Neutrophil (primary cell): ENCODE results near the gene CPLANE2.
"Not testable (repeated sequence)": the region's sequence is repeated elsewhere in the genome, so short reads cannot be mapped to it uniquely, and the experiment has no call there.

Experiments
- H3K27ac ChIP-seq: fragments of 200-600 bp; sonication (generic); 2 replicates; pipeline ENCODE4 v1.5.1; 2016; ENCODE audit warnings: mild to moderate bottlenecking, moderate library complexity
- H3K27me3 ChIP-seq: fragments of 200-600 bp; sonication (generic); 2 replicates; pipeline ENCODE4 v1.6.0; 2016; ENCODE audit warnings: mild to moderate bottlenecking
- H3K36me3 ChIP-seq: fragments of 200-600 bp; sonication (generic); 2 replicates; pipeline ENCODE4 v1.5.1; 2017
- H3K4me1 ChIP-seq, 2 experiments: fragments of 200-600 bp in 1 of 2; sonication (generic) in 1 of 2; 1 replicate in 1 of 2; 2 replicates in 1 of 2; pipeline versions ENCODE4 v1.5.1 to v1.6.1; 2013 to 2016; ENCODE audit warnings: low read depth in 1 of 2, low read length in 1 of 2, mild to moderate bottlenecking in 1 of 2, moderate library complexity in 1 of 2; ENCODE audit not compliant: control insufficient read depth in 1 of 2, insufficient read depth in 1 of 2
- H3K4me3 ChIP-seq, 2 experiments: fragments of 200-600 bp in 1 of 2; sonication (generic) in 1 of 2; 1 replicate in 1 of 2; 2 replicates in 1 of 2; pipeline ENCODE4 v1.5.1; 2013 to 2016; ENCODE audit warnings: low read depth in 1 of 2, low read length in 1 of 2, mild to moderate bottlenecking in 1 of 2, moderate library complexity in 1 of 2
- H3K9me3 ChIP-seq: fragments of 200-600 bp; sonication (generic); 2 replicates; pipeline ENCODE4 v1.5.1; 2016
- CTCF ChIP-seq: fragments of 200-600 bp; sonication (generic); IDR thresholded peaks from 2 replicates; pipeline ENCODE4 v1.5.1; 2016; ENCODE audit warnings: antibody characterized with exemption

Gene CPLANE2

GRCh38 chr1:16199157-16199501 lies 37.9 kb downstream of the CPLANE2 start:
- H3K27me3 ChIP-seq, result no peaks in the 10 kb centered on the region
- no peak overlapping the region for H3K4me3 ChIP-seq
- H3K9me3 ChIP-seq, result no peaks in the 10 kb centered on the region
- no peak for TF ChIP-seq CTCF
- no peaks in the 10 kb centered on the region for H3K4me1 ChIP-seq
- no peak overlapping the region for H3K27ac ChIP-seq
- H3K36me3 ChIP-seq, result no peaks in the 10 kb centered on the region

- Histone ChIP-seq H3K36me3 (no peaks in the 10 kb centered on the region), H3K4me1 (no peaks in the 10 kb centered on the region), H3K9me3 (no peaks in the 10 kb centered on the region), H3K27me3 (no peaks in the 10 kb centered on the region), H3K4me3 (no peak overlapping the region), H3K27ac (no peak overlapping the region)
- TF ChIP-seq CTCF, result no peak
These were observed 38.4 kb downstream of the CPLANE2 start for GRCh38 chr1:16198444-16199156.

- Histone ChIP-seq H3K9me3 (no peaks in the 10 kb centered on the region), H3K4me3 (no peak overlapping the region), H3K27ac (no peak overlapping the region), H3K27me3 (no peaks in the 10 kb centered on the region), H3K36me3 (no peaks in the 10 kb centered on the region), H3K4me1 (no peaks in the 10 kb centered on the region)
- TF ChIP-seq CTCF, result no peak
These were observed 40.1 kb downstream of the CPLANE2 start for GRCh38 chr1:16196874-16197273.

GRCh38 chr1:16196139-16196538 lies 40.8 kb downstream of the CPLANE2 start:
- H3K4me1 ChIP-seq, H3K4me3 ChIP-seq, H3K27ac ChIP-seq, H3K27me3 ChIP-seq, H3K9me3 ChIP-seq, H3K36me3 ChIP-seq: not testable (repeated sequence)

- no peak overlapping the region for H3K27ac ChIP-seq
- H3K4me1 ChIP-seq, result no peaks in the 10 kb centered on the region
- TF ChIP-seq CTCF, result no peak
- H3K36me3 ChIP-seq, result no peaks in the 10 kb centered on the region
- H3K9me3 ChIP-seq, result no peaks in the 10 kb centered on the region
- H3K27me3 ChIP-seq, result no peaks in the 10 kb centered on the region
- no peak overlapping the region for H3K4me3 ChIP-seq
These were observed 41.5 kb downstream of the CPLANE2 start for GRCh38 chr1:16195518-16195905.

- Histone ChIP-seq H3K4me3 (no peak overlapping the region), H3K9me3 (no peaks in the 10 kb centered on the region), H3K27me3 (peaks cover 8% of the 10 kb centered on the region), H3K27ac (no peak overlapping the region), H3K36me3 (no peaks in the 10 kb centered on the region), H3K4me1 (no peaks in the 10 kb centered on the region)
- TF ChIP-seq CTCF, result no peak
These were observed 45.0 kb downstream of the CPLANE2 start for GRCh38 chr1:16191916-16192546.
